Measurements from ENCODE around the gene FHL5. TPM values are rescaled to one million over a fixed set of nuclear protein-coding genes. Genes with fewer than 3 reads are reported as not detected.

Gene FHL5
- total and polyA plus RNA-seq, 2 donors (not counting 3 experiments of a cell fraction or from before 2014, with no cell fraction given) = not detected

GRCh38 chr6:96651816-96652215, 88.9 kb downstream of the FHL5 start:
- dilution Hi-C loops (cut with MboI; ENCODE audit: extremely low pct_ligation_motif_present, low sequenced_read_pairs) = no loop called here
- CTCF ChIA-PET = no interaction called here
- POLR2A ChIA-PET = no interaction called here

GRCh38 chr6:96652552-96652951, 89.6 kb downstream of the FHL5 start:
- ChIA-PET POLR2A (no interaction called here), CTCF (no interaction called here)
- BruUV-seq (replicated peaks) = no TSS peak
- Histone ChIP-seq H3K27ac (ENCODE audit: insufficient read depth, low read depth, low read length) (no peak overlapping the region), H3K4me2 (ENCODE audit: insufficient read depth, low read length) (no peak overlapping the region), H2AFZ (ENCODE audit: low read depth, low read length) (no peak overlapping the region), H3K9me1 (replicated peaks; ENCODE audit: control insufficient read depth, extremely low read depth, insufficient read depth, low read length) (no peaks in the 10 kb centered on the region), H3K27me3 (ENCODE audit: control insufficient read depth in 2 of 2, insufficient read depth in 2 of 2, low read length in 2 of 2) (no peaks in the 10 kb centered on the region), H3K4me3 (replicated peaks in 1 of 3; ENCODE audit: insufficient read depth in 1 of 3, low read depth in 1 of 3, low read length in 3 of 3) (no peak overlapping the region), H4K20me1 (replicated peaks; ENCODE audit: control insufficient read depth, extremely low read depth, insufficient read depth, low read length) (no peaks in the 10 kb centered on the region), H3K36me3 (ENCODE audit: control insufficient read depth in 2 of 2, extremely low read depth in 1 of 2, insufficient read depth in 2 of 2, low read length in 2 of 2) (no peaks in the 10 kb centered on the region), H3K79me2 (ENCODE audit: control insufficient read depth, insufficient read depth, low read length) (no peaks in the 10 kb centered on the region), H3K9me3 (replicated peaks; ENCODE audit: control insufficient read depth, insufficient read depth, low read length) (no peaks in the 10 kb centered on the region), H3K9ac (replicated peaks; ENCODE audit: extremely low read depth, insufficient read depth, low read length) (no peak overlapping the region), H3K4me1 (ENCODE audit: control insufficient read depth, extremely low read depth, insufficient read depth, low read length) (no peaks in the 10 kb centered on the region)
- intact Hi-C loops (cut with micrococcal nuclease) = no loop called here
- FAIRE-seq = no peak
- TF ChIP-seq GATA2 (IDR thresholded peaks at IDR 0.05; ENCODE audit: insufficient read depth, insufficient read length, low read depth, low read length) (no peak), JUN (IDR thresholded peaks at IDR 0.05; ENCODE audit: borderline replicate concordance, insufficient read depth, insufficient read length, low read depth) (no peak), POLR2AphosphoS5 (IDR thresholded peaks at IDR 0.05; ENCODE audit: insufficient read depth, low read depth, low read length) (no peak), MYC (IDR thresholded peaks at IDR 0.05; ENCODE audit: low read depth, low read length) (no peak), MAX (IDR thresholded peaks at IDR 0.05; ENCODE audit: insufficient read depth, insufficient read length) (no peak), CTCF (IDR thresholded peaks at IDR 0.05; ENCODE audit: extremely low read depth in 1 of 2, insufficient read depth in 1 of 2, low read depth in 1 of 2, low read length in 2 of 2) (no peak), FOS (IDR thresholded peaks at IDR 0.05; ENCODE audit: borderline replicate concordance, insufficient read depth, low read length) (no peak), EZH2 (IDR thresholded peaks at IDR 0.05; ENCODE audit: borderline replicate concordance, low read depth, low read length, severe bottlenecking) (no peak), POLR2A (IDR thresholded peaks at IDR 0.05; ENCODE audit: low read depth, low read length) (no peak)
- dilution Hi-C loops (cut with MboI; ENCODE audit: extremely low pct_ligation_motif_present, low sequenced_read_pairs) = no loop called here
- no peak for DNase-seq (ENCODE audit: low read depth, low spot score)

More at GRCh38 chr6:96651816-96652215, 88.9 kb downstream of the FHL5 start:
- H3K4me2 ChIP-seq (ENCODE audit: insufficient read depth, low read length) = no peak overlapping the region
- no peaks in the 10 kb centered on the region for H4K20me1 ChIP-seq (replicated peaks; ENCODE audit: control insufficient read depth, extremely low read depth, insufficient read depth, low read length)
- H2AFZ ChIP-seq (ENCODE audit: low read depth, low read length) = no peak overlapping the region
- no TSS peak for BruUV-seq (replicated peaks)
- H3K79me2 ChIP-seq (ENCODE audit: control insufficient read depth, insufficient read depth, low read length) = no peaks in the 10 kb centered on the region
- no peaks in the 10 kb centered on the region for H3K27me3 ChIP-seq (ENCODE audit: control insufficient read depth in 2 of 2, insufficient read depth in 2 of 2, low read length in 2 of 2)
- no peaks in the 10 kb centered on the region for H3K4me1 ChIP-seq (ENCODE audit: control insufficient read depth, extremely low read depth, insufficient read depth, low read length)
- no peak overlapping the region for H3K9ac ChIP-seq (replicated peaks; ENCODE audit: extremely low read depth, insufficient read depth, low read length)
- DNase-seq (ENCODE audit: low read depth, low spot score) (no peak), FAIRE-seq (no peak)
- H3K36me3 ChIP-seq (ENCODE audit: control insufficient read depth in 2 of 2, extremely low read depth in 1 of 2, insufficient read depth in 2 of 2, low read length in 2 of 2) = no peaks in the 10 kb centered on the region
- intact Hi-C loops (cut with micrococcal nuclease) = no loop called here
- no peaks in the 10 kb centered on the region for H3K9me3 ChIP-seq (replicated peaks; ENCODE audit: control insufficient read depth, insufficient read depth, low read length)
- no peaks in the 10 kb centered on the region for H3K9me1 ChIP-seq (replicated peaks; ENCODE audit: control insufficient read depth, extremely low read depth, insufficient read depth, low read length)
- TF ChIP-seq GATA2 (IDR thresholded peaks at IDR 0.05; ENCODE audit: insufficient read depth, insufficient read length, low read depth, low read length) (no peak), MAX (IDR thresholded peaks at IDR 0.05; ENCODE audit: insufficient read depth, insufficient read length) (no peak)
- H3K4me3 ChIP-seq (replicated peaks in 1 of 3; ENCODE audit: insufficient read depth in 1 of 3, low read depth in 1 of 3, low read length in 3 of 3) = no peak overlapping the region
- H3K27ac ChIP-seq (ENCODE audit: insufficient read depth, low read depth, low read length) = no peak overlapping the region
